H9 (cell line): ENCODE results near the gene RNF111. TPM values are rescaled to one million over a fixed set of nuclear protein-coding genes. Genes with fewer than 3 reads are reported as not detected.

ENCODE experiments used
- DNase-seq: peaks from one replicate; pipeline ENCODE4 v3.0.0-alpha.2; 2017
- H2AFZ ChIP-seq: one replicate; pipeline ENCODE4 v1.6.1; 2013; ENCODE audit warnings: mild to moderate bottlenecking, low read length, control low read depth, moderate library complexity
- H2AK5ac ChIP-seq: 2 replicates; pipeline ENCODE4 v1.6.1; 2013; ENCODE audit warnings: low read length, control low read depth, mixed read lengths; ENCODE audit not compliant: insufficient read length
- H2BK120ac ChIP-seq: one replicate; pipeline ENCODE4 v1.6.1; 2013; ENCODE audit warnings: low read depth, mild to moderate bottlenecking, low read length, control low read depth, inconsistent platforms; ENCODE audit not compliant: poor library complexity, severe bottlenecking
- H2BK12ac ChIP-seq: 2 replicates; pipeline ENCODE4 v1.6.1; 2013; ENCODE audit warnings: low read length, control low read depth, mixed read lengths, low read depth; ENCODE audit not compliant: insufficient read length
- H2BK15ac ChIP-seq: 2 replicates; pipeline ENCODE4 v1.6.1; 2013; ENCODE audit warnings: low read depth, low read length, control low read depth
- H2BK20ac ChIP-seq: one replicate; pipeline ENCODE4 v1.6.1; 2013; ENCODE audit warnings: low read depth, mild to moderate bottlenecking, low read length, control low read depth, inconsistent platforms; ENCODE audit not compliant: poor library complexity, severe bottlenecking
- H2BK5ac ChIP-seq: 2 replicates; pipeline ENCODE4 v1.6.1; 2013; ENCODE audit warnings: low read length, control low read depth, mixed read lengths; ENCODE audit not compliant: insufficient read length
- H3K14ac ChIP-seq: 2 replicates; pipeline ENCODE4 v1.6.1; 2013; ENCODE audit warnings: low read length, control low read depth; ENCODE audit not compliant: insufficient read depth
- H3K18ac ChIP-seq: 2 replicates; pipeline ENCODE4 v1.6.1; 2013; ENCODE audit warnings: low read depth, mild to moderate bottlenecking, mixed read lengths, low read length, control low read depth; ENCODE audit not compliant: insufficient read length
- H3K23ac ChIP-seq: 2 replicates; pipeline ENCODE4 v1.6.1; 2013; ENCODE audit warnings: low read length, control low read depth, mixed read lengths, low read depth; ENCODE audit not compliant: insufficient read length
- H3K23me2 ChIP-seq: 2 replicates; pipeline ENCODE4 v1.6.1; 2013; ENCODE audit warnings: low read depth, mild to moderate bottlenecking, mixed read lengths, low read length, control low read depth; ENCODE audit not compliant: insufficient read length, poor library complexity, severe bottlenecking
- H3K27ac ChIP-seq: 2 replicates; pipeline ENCODE4 v1.5.1; 2013; ENCODE audit warnings: low read length, control low read depth, mixed read lengths, low read depth; ENCODE audit not compliant: insufficient read length
- H3K27me3 ChIP-seq: 2 replicates; pipeline ENCODE4 v1.6.1; 2013; ENCODE audit warnings: low read length, control low read depth, inconsistent platforms; ENCODE audit not compliant: insufficient read depth
- H3K4ac ChIP-seq: 2 replicates; pipeline ENCODE4 v1.6.1; 2013; ENCODE audit warnings: low read depth, mild to moderate bottlenecking, control low read depth, inconsistent platforms, low read length, moderate library complexity
- H3K4me1 ChIP-seq: 2 replicates; pipeline ENCODE4 v1.6.1; 2013; ENCODE audit warnings: low read length, control low read depth, inconsistent platforms; ENCODE audit not compliant: insufficient read depth
- H3K4me2 ChIP-seq: 2 replicates; pipeline ENCODE4 v1.6.1; 2013; ENCODE audit warnings: low read length, control low read depth, mixed read lengths; ENCODE audit not compliant: insufficient read length, insufficient read depth
- H3K56ac ChIP-seq: 2 replicates; pipeline ENCODE4 v1.6.1; 2013; ENCODE audit warnings: low read depth, mild to moderate bottlenecking, mixed read lengths, low read length, control low read depth; ENCODE audit not compliant: insufficient read length
- H3K79me1 ChIP-seq: 2 replicates; pipeline ENCODE4 v1.6.1; 2013; ENCODE audit warnings: low read depth, mild to moderate bottlenecking, moderate library complexity, low read length, control low read depth, inconsistent platforms; ENCODE audit not compliant: insufficient read depth, poor library complexity, severe bottlenecking
- H3K79me2 ChIP-seq: 2 replicates; pipeline ENCODE4 v1.6.1; 2013; ENCODE audit warnings: low read length, control low read depth, inconsistent platforms; ENCODE audit not compliant: insufficient read depth
- H3K9ac ChIP-seq: 2 replicates; pipeline ENCODE4 v1.6.1; 2013; ENCODE audit warnings: low read length, control low read depth, mixed read lengths; ENCODE audit not compliant: insufficient read length; ENCODE audit errors: extremely low read depth
- H3K9me3 ChIP-seq: one replicate; pipeline ENCODE4 v1.6.1; 2013; ENCODE audit warnings: low read depth, low read length, inconsistent platforms; ENCODE audit not compliant: control insufficient read depth
- H3T11ph ChIP-seq: one replicate; pipeline ENCODE4 v1.6.1; 2013; ENCODE audit warnings: mild to moderate bottlenecking, low read length, control low read depth, inconsistent platforms
- H4K20me1 ChIP-seq: one replicate; pipeline ENCODE4 v1.6.1; 2013; ENCODE audit not compliant: control insufficient read depth, insufficient read length, insufficient read depth
- H4K5ac ChIP-seq: 2 replicates; pipeline ENCODE4 v1.6.1; 2013; ENCODE audit warnings: low read depth, mild to moderate bottlenecking, mixed read lengths, low read length, control low read depth; ENCODE audit not compliant: insufficient read length
- H4K8ac ChIP-seq: replicated peaks from 2 replicates; pipeline ENCODE4 v1.6.1; 2013; ENCODE audit warnings: low read length, control low read depth, mixed read lengths, low read depth; ENCODE audit not compliant: insufficient read length
- H4K91ac ChIP-seq: 2 replicates; pipeline ENCODE4 v1.6.1; 2013; ENCODE audit warnings: low read depth, mild to moderate bottlenecking, moderate library complexity, mixed read lengths, low read length, control low read depth; ENCODE audit not compliant: insufficient read length
- H3K27ac Mint-ChIP-seq, 3 experiments: 2 replicates in 2 of 3; 3 replicates in 1 of 3; pipeline ENCODE4 v1.8.0; 2020 to 2021; ENCODE audit warnings: mixed read lengths in 3 of 3, mild to moderate bottlenecking in 1 of 3, moderate library complexity in 1 of 3
- H3K27me3 Mint-ChIP-seq: 2 replicates; pipeline ENCODE4 v1.8.0; 2021; ENCODE audit warnings: low read depth, mild to moderate bottlenecking, moderate library complexity, mixed read lengths
- H3K36me3 Mint-ChIP-seq, 3 experiments: 2 replicates in 2 of 3; 3 replicates in 1 of 3; pipeline ENCODE4 v1.8.0; 2020 to 2021; ENCODE audit warnings: low read depth in 3 of 3, mixed read lengths in 3 of 3; ENCODE audit not compliant: insufficient read depth in 1 of 3
- H3K4me1 Mint-ChIP-seq, 2 experiments: 2 replicates each; pipeline ENCODE4 v1.8.0; 2020; ENCODE audit warnings: mixed read lengths in 2 of 2
- H3K4me3 Mint-ChIP-seq, 2 experiments: 2 replicates in 1 of 2; 3 replicates in 1 of 2; pipeline ENCODE4 v1.8.0; 2020 to 2021; ENCODE audit warnings: mild to moderate bottlenecking in 2 of 2, mixed read lengths in 2 of 2, moderate library complexity in 1 of 2
- H3K9me3 Mint-ChIP-seq, 2 experiments: 2 replicates in 1 of 2; 3 replicates in 1 of 2; pipeline ENCODE4 v1.8.0; 2020; ENCODE audit warnings: mild to moderate bottlenecking in 2 of 2, mixed read lengths in 2 of 2, moderate library complexity in 1 of 2
- WGBS: extraction: QIAGEN DNeasy Blood & Tissue Kit; methylation state at CpG from one replicate; pipeline ENCODE4 v1.1.7; 2013; ENCODE audit warnings: missing lambda C conversion rate, low lambda C conversion rate, mixed read lengths; ENCODE audit not compliant: insufficient read length; ENCODE audit errors: extremely low coverage; 5-methylcytosine and 5-hydroxymethylcytosine counted together
- total RNA-seq: library from RNA; stranded (reverse); gene quantifications from 2 replicates; pipeline ENCODE4 v1.2.1, GENCODE V29; 2021
- TF ChIP-seq, protein P1 (sequence below): fragments of 200-600 bp; sonication (generic); conservative IDR thresholded peaks from 3 replicates; pipeline ENCODE4 v1.8.0; 2021; ENCODE audit warnings: antibody characterized with exemption, mild to moderate bottlenecking

The RNF111 gene
- total RNA-seq, 1 experiment from 2014 or later, result 28.0 TPM

DNA sequence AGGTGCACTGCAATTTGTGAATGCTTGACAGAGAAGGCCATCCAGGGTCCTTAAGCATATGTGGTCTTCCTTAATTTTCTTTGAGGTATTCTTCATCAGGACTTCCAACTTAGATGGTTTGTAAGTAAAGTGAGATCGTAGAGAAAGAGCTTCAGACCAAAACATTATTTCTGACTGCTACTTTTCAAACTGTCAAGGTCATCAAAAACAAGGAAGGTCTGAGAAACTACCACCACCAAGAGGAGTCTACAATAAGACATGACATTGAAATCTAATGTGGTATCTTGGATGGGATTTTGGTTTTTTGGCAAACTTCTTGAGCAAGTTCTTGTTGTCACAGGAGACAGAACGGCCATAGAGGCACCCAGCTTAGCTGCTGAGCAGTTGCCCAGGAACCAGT is 20.0 kb upstream of the RNF111 start:
- no peak overlapping the region for H3K14ac ChIP-seq
- H3K23ac ChIP-seq, result no peak overlapping the region
- H4K91ac ChIP-seq, result no peak overlapping the region
- no peak overlapping the region for H2BK12ac ChIP-seq
- H4K8ac ChIP-seq, result no peak overlapping the region
- Mint-ChIP-seq H3K27me3 (peaks cover 4% of the 10 kb centered on the region), H3K36me3 (no peaks in the 10 kb centered on the region), H3K4me3 (no peak overlapping the region), H3K27ac (no peak overlapping the region), H3K4me1 (no peaks in the 10 kb centered on the region), H3K9me3 (no peaks in the 10 kb centered on the region; a peak in 1 of 5 replicates)
- no peak overlapping the region for H3K4ac ChIP-seq
- H3K9ac ChIP-seq, result no peak overlapping the region
- TF ChIP-seq, protein P1, sequence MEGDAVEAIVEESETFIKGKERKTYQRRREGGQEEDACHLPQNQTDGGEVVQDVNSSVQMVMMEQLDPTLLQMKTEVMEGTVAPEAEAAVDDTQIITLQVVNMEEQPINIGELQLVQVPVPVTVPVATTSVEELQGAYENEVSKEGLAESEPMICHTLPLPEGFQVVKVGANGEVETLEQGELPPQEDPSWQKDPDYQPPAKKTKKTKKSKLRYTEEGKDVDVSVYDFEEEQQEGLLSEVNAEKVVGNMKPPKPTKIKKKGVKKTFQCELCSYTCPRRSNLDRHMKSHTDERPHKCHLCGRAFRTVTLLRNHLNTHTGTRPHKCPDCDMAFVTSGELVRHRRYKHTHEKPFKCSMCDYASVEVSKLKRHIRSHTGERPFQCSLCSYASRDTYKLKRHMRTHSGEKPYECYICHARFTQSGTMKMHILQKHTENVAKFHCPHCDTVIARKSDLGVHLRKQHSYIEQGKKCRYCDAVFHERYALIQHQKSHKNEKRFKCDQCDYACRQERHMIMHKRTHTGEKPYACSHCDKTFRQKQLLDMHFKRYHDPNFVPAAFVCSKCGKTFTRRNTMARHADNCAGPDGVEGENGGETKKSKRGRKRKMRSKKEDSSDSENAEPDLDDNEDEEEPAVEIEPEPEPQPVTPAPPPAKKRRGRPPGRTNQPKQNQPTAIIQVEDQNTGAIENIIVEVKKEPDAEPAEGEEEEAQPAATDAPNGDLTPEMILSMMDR, result no peak
- no peaks in the 10 kb centered on the region for H3K23me2 ChIP-seq
- no peaks in the 10 kb centered on the region for H4K20me1 ChIP-seq
- no peak overlapping the region for H2BK120ac ChIP-seq
- no peaks in the 10 kb centered on the region for H3K79me2 ChIP-seq
- H3K79me1 ChIP-seq, result no peaks in the 10 kb centered on the region
- H3K18ac ChIP-seq, result no peak overlapping the region
- no peak overlapping the region for H2BK15ac ChIP-seq
- H3T11ph ChIP-seq, result no peak overlapping the region
- no peak overlapping the region for H4K5ac ChIP-seq
- H2AFZ ChIP-seq, result no peak overlapping the region
- H3K9me3 ChIP-seq, result no peaks in the 10 kb centered on the region
- no peak overlapping the region for H3K4me2 ChIP-seq
- H2AK5ac ChIP-seq, result no peak overlapping the region
- no peaks in the 10 kb centered on the region for H3K27me3 ChIP-seq
- no peaks in the 10 kb centered on the region for H3K4me1 ChIP-seq
- DNase-seq, result no peak
- no peak overlapping the region for H2BK5ac ChIP-seq
- H3K56ac ChIP-seq, result no peak overlapping the region
- no peak overlapping the region for H3K27ac ChIP-seq
- no CpG with 5 or more reads among the region's 2 CpGs for WGBS
- H2BK20ac ChIP-seq, result no peak overlapping the region
